Endothelial cell of umbilical vein (primary cell): ENCODE results near the gene PPIB. TPM values are rescaled to one million over a fixed set of nuclear protein-coding genes. Genes with fewer than 3 reads are reported as not detected.

ENCODE experiments used
- BruUV-seq: library from RNA; stranded (reverse); fragments of 400-500 nt; replicated peaks from 2 replicates; lab custom pipeline; 2021; lab: Mats Ljungman, UMichigan
- CTCF ChIA-PET: fragments of 300-600, 350-600 bp; sonication (Branson Sonifier 250); formaldehyde crosslinking; loops from one replicate; lab custom pipeline; 2021; ENCODE audit warnings: antibody characterized with exemption, inconsistent platforms; lab: Charles Lee
- POLR2A ChIA-PET: fragments of 300-600, 350-600 bp; sonication (Branson Sonifier 250); formaldehyde crosslinking; loops from one replicate; lab custom pipeline; 2021; ENCODE audit warnings: antibody characterized with exemption, inconsistent platforms; lab: Charles Lee
- DNase-seq: peaks from one replicate; pipeline ENCODE4 v3.0.0-alpha.2; 2011; ENCODE audit warnings: low read depth, low spot score
- FAIRE-seq: peaks from 2 replicates; lab custom pipeline; 2011; peaks lifted over from hg19 to GRCh38; lab: Jason Lieb, UNC
- H2AFZ ChIP-seq: 2 replicates; pipeline ENCODE4 v1.6.0; 2012; ENCODE audit warnings: low read depth, low read length, control low read depth, inconsistent platforms
- H3K27ac ChIP-seq: 2 replicates; pipeline ENCODE4 v1.5.1; 2011; ENCODE audit warnings: low read depth, mild to moderate bottlenecking, control low read depth, low read length, moderate library complexity; ENCODE audit not compliant: insufficient read depth
- H3K27me3 ChIP-seq, 2 experiments: 2 replicates each; pipeline versions ENCODE4 v1.6.0 to v1.6.1; 2011; ENCODE audit warnings: low read length in 2 of 2, mixed read lengths in 1 of 2; ENCODE audit not compliant: control insufficient read depth in 2 of 2, insufficient read depth in 2 of 2
- H3K36me3 ChIP-seq, 2 experiments: 2 replicates in 1 of 2; 3 replicates in 1 of 2; pipeline ENCODE4 v1.5.1; 2011; ENCODE audit warnings: low read length in 2 of 2, mild to moderate bottlenecking in 1 of 2, moderate library complexity in 1 of 2; ENCODE audit not compliant: control insufficient read depth in 2 of 2, insufficient read depth in 2 of 2; ENCODE audit errors: extremely low read depth in 1 of 2
- H3K4me1 ChIP-seq: 3 replicates; pipeline ENCODE4 v1.5.1; 2011; ENCODE audit warnings: mild to moderate bottlenecking, low read length; ENCODE audit not compliant: control insufficient read depth, insufficient read depth; ENCODE audit errors: extremely low read depth
- H3K4me2 ChIP-seq: 2 replicates; pipeline ENCODE4 v1.6.1; 2011; ENCODE audit warnings: low read length, control low read depth, mixed read lengths; ENCODE audit not compliant: insufficient read depth
- H3K4me3 ChIP-seq, 3 experiments: fragments of 200-600 bp in 1 of 3; sonication (generic), shearing (Covaris generic) in 1 of 3; replicated peaks in 1 of 3; 2 replicates each; pipeline ENCODE4 v1.5.1; 2011 to 2016; ENCODE audit warnings: control low read depth in 3 of 3, low read length in 3 of 3, mild to moderate bottlenecking in 2 of 3, inconsistent platforms in 1 of 3, low read depth in 1 of 3, moderate library complexity in 1 of 3; ENCODE audit not compliant: insufficient read depth in 1 of 3
- H3K79me2 ChIP-seq: 2 replicates; pipeline ENCODE4 v1.6.0; 2012; ENCODE audit warnings: low read length, inconsistent platforms; ENCODE audit not compliant: control insufficient read depth, insufficient read depth
- H3K9ac ChIP-seq: replicated peaks from 2 replicates; pipeline ENCODE3; 2011; ENCODE audit warnings: low read length, control low read depth; ENCODE audit not compliant: insufficient read depth; ENCODE audit errors: extremely low read depth
- H3K9me1 ChIP-seq: replicated peaks from 3 replicates; pipeline ENCODE4 v1.6.0; 2011; ENCODE audit warnings: mild to moderate bottlenecking, low read length; ENCODE audit not compliant: control insufficient read depth, insufficient read depth; ENCODE audit errors: extremely low read depth
- H3K9me3 ChIP-seq: replicated peaks from 2 replicates; pipeline ENCODE4 v1.5.1; 2012; ENCODE audit warnings: low read length, inconsistent platforms; ENCODE audit not compliant: control insufficient read depth, insufficient read depth
- H4K20me1 ChIP-seq: replicated peaks from 2 replicates; pipeline ENCODE3; 2011; ENCODE audit warnings: mild to moderate bottlenecking, low read length; ENCODE audit not compliant: control insufficient read depth, insufficient read depth; ENCODE audit errors: extremely low read depth
- CTCF ChIP-seq, 2 donors: IDR thresholded peaks; 1 replicate in 1 of 2; 2 replicates in 1 of 2; pipeline ENCODE4 v1.5.1; 2011; ENCODE audit warnings: low read length in 2 of 2, mild to moderate bottlenecking in 2 of 2, moderate library complexity in 2 of 2, control low read depth in 1 of 2, inconsistent platforms in 1 of 2, low read depth in 1 of 2; ENCODE audit not compliant: insufficient read depth in 1 of 2; ENCODE audit errors: extremely low read depth in 1 of 2
- GATA2 ChIP-seq: IDR thresholded peaks from 2 replicates; pipeline ENCODE4 v1.7.0; 2011; ENCODE audit warnings: low read depth, mild to moderate bottlenecking, moderate library complexity, mixed read lengths, low read length; ENCODE audit not compliant: insufficient read length, insufficient read depth
- MYC ChIP-seq: IDR thresholded peaks from one replicate; pipeline ENCODE4 v1.6.1; 2011; ENCODE audit warnings: mild to moderate bottlenecking, low read depth, low read length
- POLR2AphosphoS5 ChIP-seq: IDR thresholded peaks from 2 replicates; pipeline ENCODE4 v1.6.1; 2012; ENCODE audit warnings: low read depth, mild to moderate bottlenecking, control low read depth, low read length, moderate library complexity; ENCODE audit not compliant: insufficient read depth
- dilution Hi-C: fragments of 300-500 bp; cut with MboI; formaldehyde crosslinking; loops from one replicate; pipeline ENCODE4 v1.15.0; 2019; ENCODE audit warnings: low sequenced_read_pairs; ENCODE audit not compliant: extremely low pct_ligation_motif_present
- intact Hi-C: fragments of 100-400 bp; cut with micrococcal nuclease; formaldehyde crosslinking; loops from one replicate; pipeline ENCODE4 v1.10.0; 2022
- polyA plus RNA-seq, 4 experiments: library from polyadenylated mRNA; depleted of rRNA in 3 of 4; stranded (reverse) in 3 of 4; unstranded in 1 of 4; fragments of >200 nt; gene quantifications; 2 replicates each; pipeline versions ENCODE4 v1.2.1 to v1.2.3, GENCODE V29; 2011 to 2012; ENCODE audit warnings: missing spikeins in 1 of 4
- total RNA-seq: library from RNA; stranded (reverse); gene quantifications from 2 replicates; pipeline ENCODE4 v1.2.3, GENCODE V29; 2021

Gene PPIB
- total and polyA plus RNA-seq, 2 donors (not counting 3 experiments of a cell fraction or from before 2014, with no cell fraction given): 840 to 1,240 TPM

DNA sequence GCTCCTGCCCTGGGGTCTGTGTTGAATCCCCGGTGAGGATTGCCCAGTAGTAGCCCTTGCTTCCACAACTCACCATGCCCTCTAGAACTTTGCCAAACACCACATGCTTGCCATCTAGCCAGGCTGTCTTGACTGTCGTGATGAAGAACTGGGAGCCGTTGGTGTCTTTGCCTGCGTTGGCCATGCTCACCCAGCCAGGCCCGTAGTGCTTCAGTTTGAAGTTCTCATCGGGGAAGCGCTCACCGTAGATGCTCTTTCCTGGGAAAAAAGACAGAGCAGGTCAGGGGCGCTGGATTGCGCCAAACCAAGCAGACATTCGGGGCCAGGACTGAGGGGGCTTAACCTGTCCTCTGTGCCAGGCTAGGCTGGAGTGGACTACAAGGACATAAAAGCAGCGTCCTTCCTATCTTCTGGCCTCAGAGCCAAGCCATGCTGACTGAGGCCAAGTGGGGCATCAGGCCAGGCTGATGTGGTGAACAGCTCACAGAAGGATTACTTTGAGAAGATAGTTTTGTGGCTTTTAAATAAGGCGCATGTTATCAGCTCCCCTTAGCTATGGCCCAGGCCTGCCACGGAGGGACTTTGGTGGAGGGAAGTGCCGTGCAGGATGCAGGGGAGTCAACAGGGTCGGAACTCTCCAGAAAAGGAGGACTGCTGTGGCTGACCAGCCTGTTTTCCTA is 6.0 kb downstream of the PPIB start:
- Histone ChIP-seq H3K36me3 (peaks cover 23 to 49% of the 10 kb centered on the region in 2 experiments), H3K9ac (no peak overlapping the region), H2AFZ (no peak overlapping the region), H3K4me1 (peaks cover 10% of the 10 kb centered on the region), H3K27me3 (peaks cover 5 to 12% of the 10 kb centered on the region in 2 experiments), H3K79me2 (peaks cover 34% of the 10 kb centered on the region), H3K27ac (no peak overlapping the region), H4K20me1 (no peaks in the 10 kb centered on the region), H3K9me1 (no peaks in the 10 kb centered on the region), H3K4me3 (no peak overlapping the region), H3K9me3 (no peaks in the 10 kb centered on the region), H3K4me2 (no peak overlapping the region)
- FAIRE-seq (no peak), DNase-seq (no peak)
- POLR2A ChIA-PET: no interaction called here
- dilution Hi-C loops: no loop called here
- TF ChIP-seq POLR2AphosphoS5: no peak
- TF ChIP-seq GATA2: no peak
- TF ChIP-seq CTCF (IDR thresholded peaks at IDR 0.05; ENCODE audit: extremely low read depth in 1 of 2, insufficient read depth in 1 of 2, low read depth in 1 of 2, low read length in 2 of 2): no peak
- TF ChIP-seq MYC: no peak
- intact Hi-C loops: no loop called here
- BruUV-seq: no TSS peak
- CTCF ChIA-PET: no interaction called here
